Inflammatory macrophage treated with lipopolysaccharide for 1 hour (primary cell): ENCODE results near the gene PC.
A peak's percentile ranks its signal among the peaks of the same experiment; 100 is the strongest.
"Not testable (repeated sequence)": the region's sequence is repeated elsewhere in the genome, so short reads cannot be mapped to it uniquely, and the experiment has no call there.

Experiments
- DNase-seq, 2 donors: peaks; one replicate each; pipeline ENCODE4 v3.0.0-alpha.2; 2020 to 2022

The PC gene, protein sequence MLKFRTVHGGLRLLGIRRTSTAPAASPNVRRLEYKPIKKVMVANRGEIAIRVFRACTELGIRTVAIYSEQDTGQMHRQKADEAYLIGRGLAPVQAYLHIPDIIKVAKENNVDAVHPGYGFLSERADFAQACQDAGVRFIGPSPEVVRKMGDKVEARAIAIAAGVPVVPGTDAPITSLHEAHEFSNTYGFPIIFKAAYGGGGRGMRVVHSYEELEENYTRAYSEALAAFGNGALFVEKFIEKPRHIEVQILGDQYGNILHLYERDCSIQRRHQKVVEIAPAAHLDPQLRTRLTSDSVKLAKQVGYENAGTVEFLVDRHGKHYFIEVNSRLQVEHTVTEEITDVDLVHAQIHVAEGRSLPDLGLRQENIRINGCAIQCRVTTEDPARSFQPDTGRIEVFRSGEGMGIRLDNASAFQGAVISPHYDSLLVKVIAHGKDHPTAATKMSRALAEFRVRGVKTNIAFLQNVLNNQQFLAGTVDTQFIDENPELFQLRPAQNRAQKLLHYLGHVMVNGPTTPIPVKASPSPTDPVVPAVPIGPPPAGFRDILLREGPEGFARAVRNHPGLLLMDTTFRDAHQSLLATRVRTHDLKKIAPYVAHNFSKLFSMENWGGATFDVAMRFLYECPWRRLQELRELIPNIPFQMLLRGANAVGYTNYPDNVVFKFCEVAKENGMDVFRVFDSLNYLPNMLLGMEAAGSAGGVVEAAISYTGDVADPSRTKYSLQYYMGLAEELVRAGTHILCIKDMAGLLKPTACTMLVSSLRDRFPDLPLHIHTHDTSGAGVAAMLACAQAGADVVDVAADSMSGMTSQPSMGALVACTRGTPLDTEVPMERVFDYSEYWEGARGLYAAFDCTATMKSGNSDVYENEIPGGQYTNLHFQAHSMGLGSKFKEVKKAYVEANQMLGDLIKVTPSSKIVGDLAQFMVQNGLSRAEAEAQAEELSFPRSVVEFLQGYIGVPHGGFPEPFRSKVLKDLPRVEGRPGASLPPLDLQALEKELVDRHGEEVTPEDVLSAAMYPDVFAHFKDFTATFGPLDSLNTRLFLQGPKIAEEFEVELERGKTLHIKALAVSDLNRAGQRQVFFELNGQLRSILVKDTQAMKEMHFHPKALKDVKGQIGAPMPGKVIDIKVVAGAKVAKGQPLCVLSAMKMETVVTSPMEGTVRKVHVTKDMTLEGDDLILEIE

GRCh38 chr11:66958232-66958955, at the start of gene PC:
Gene PC, minus strand, starts transcription at chr11:66958383. Its CDS starts 86,224 bp downstream, at chr11:66872159.
- DNase-seq: peak; percentile 97 to 99

- peak; percentile 58 to 89 for DNase-seq
Measured at GRCh38 chr11:67007126-67007525, 48.9 kb upstream of the PC start.

GRCh38 chr11:67006029-67006884, 48.1 kb upstream of the PC start:
- no peak for DNase-seq

DNA sequence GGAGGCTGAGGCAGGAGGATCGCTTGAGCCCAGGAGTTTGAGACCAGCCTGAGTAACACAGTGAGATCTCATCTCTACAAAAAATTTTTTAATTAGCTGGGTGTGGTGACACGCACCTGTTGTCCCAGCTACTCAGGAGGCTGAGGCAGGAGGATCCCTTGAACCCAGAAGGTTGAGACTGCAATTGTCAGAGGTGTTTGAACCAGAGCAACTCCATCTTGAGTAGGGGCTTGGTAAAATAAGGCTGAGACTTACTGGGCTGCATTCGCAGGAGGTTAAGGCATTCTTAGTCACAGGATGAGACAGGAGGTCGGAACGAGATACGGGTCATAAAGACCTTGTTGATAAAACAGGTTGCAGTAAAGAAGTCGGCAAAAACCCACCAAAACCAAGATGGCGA, 47.0 kb upstream of the PC start:
- DNase-seq: not testable (repeated sequence)

DNA sequence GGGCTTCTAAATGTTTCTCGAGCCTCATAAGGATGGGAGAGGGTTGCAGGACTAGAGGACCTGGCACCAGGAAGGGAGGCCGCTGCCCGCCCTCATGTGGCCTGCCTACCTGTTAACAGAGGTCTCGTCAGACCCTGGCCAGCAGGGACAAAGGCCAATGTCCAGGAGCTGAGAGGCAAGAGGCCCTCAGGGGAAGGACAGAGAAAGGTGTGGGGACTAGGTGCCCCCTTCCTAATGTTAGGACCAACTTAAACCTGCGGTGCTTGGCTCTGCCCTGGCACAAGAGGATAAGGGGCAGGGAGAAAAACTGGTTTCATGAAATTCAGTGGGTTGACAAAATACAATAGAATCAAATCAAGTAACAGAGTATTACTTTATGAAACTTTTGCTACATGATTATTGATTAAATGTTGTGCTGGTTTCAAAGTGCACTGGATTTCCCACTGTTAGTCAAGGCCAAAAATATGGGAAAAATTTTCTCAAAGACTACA, 44.8 kb upstream of the PC start:
- no peak for DNase-seq

DNA sequence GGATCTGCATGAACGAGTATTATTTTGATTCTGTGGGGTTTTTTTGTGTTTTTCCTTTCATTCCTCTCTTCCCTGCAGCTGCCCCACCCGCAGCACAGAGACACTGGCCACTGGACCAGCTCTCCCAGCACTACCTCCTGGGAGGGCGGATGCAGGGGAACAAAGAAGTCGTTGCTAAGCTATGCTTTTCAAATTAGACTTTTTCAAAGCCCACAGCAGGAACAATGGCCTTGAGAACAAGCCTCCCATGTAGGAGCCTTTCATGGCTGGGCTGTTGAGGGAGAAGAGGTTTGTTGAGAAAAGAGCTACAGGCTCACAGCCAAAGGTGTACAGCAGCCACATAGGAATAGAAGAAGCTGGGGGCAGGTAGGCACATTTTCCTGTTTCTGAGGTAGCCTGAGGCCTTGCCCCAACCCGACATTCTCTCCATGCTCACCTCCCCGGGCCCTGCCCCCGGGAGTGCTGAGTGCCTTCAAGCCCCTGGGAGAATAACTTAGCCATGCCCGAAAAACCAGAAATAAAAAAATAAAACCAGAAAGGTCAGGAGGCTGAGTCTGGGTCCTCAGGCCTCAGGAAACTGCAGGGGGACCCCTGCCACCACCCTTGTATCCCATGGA, 44.2 kb upstream of the PC start:
- DNase-seq: no peak

DNA sequence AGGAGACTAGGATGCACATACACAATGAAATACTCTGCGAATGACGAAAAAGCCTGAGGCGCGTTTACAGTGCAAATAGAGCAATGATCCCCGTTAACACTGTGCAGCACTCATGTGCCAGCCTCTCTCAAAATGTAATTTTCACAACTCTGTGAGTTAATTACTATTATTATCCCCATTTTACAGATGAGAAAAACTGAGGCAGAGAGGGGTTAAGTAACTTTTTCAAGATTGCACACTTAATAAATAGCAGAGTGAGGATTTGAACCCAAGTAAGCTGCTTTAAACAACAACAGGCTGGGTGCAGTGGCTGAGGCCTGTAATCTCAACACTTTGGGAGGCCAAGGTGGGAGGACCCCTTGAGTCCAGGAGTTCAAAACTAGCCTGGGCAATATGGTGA, 43.1 kb upstream of the PC start:
- DNase-seq: no peak

DNA sequence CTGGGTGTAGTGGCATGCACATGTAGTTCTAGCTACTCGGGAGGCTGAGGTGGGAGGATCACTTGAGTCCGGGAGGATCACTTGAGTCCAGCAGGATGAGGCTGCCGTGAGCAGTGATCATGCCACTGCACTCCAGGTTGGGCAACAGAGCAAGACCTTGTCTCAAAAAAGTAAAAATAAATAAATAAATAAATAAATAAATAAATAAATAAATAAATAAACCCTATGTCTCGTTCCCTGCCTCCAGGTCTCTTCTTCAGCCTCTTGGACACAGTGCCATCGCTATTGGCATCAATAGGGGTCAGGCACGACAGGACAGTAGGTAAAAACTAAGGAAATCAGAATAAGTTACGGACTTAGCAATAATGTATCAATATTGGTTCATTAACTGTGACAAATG, 41.4 kb upstream of the PC start:
- no peak for DNase-seq

DNA sequence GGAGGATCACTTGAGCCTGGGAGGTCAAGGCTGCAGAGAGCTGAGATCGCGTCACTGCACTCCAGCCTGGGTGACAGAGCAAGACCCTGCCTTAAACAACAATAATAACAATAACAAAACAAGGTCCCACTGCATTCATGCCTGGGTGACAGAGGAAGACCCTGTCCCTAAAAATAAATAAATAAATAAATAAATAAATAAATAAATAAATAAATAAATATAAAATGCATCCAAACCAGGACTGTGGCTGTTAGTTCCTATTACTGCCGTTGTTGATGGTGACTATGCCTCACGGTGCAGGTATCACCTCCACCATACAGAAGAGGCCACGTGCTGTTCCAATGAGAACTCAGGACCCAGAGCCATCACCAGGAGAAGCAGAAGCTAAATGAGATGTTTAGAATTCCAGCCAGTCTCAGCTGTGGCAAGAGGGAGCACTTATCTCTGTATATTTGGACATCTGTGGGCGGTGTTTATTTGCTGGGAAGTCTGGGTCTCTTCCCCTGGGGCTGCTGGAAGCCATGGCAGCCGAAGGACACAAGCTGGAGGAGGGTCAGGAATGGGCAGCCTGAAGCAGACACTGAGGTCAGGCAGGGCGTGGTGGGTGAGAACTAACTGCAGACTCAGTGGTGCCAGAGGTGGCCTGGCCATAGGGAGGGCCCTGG, 38.6 kb upstream of the PC start:
- no peak for DNase-seq

DNA sequence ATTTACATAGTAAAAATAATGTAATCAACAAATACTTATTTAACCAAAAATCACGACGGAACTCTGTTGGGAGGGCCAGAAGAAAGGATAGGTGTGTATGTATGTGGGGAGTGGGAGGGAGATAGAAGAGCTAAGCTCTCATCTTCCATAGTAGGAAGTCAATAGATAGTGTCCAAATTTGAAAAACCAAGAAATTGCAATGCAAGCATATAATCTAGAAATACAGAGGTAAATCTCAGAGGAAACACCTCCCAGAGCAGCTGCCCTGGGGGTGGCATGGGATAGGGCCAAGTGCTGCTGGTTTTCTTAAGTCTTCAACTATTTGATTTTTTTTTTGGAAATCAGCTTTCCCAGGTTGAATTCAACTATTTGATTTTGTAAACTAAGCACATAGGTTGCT, 33.9 kb upstream of the PC start:
- no peak for DNase-seq

- not testable (repeated sequence) for DNase-seq
Measured at GRCh38 chr11:66989360-66989759, 31.2 kb upstream of the PC start.

- not testable (repeated sequence) for DNase-seq
Measured at GRCh38 chr11:66988741-66989140, 30.6 kb upstream of the PC start.

DNA sequence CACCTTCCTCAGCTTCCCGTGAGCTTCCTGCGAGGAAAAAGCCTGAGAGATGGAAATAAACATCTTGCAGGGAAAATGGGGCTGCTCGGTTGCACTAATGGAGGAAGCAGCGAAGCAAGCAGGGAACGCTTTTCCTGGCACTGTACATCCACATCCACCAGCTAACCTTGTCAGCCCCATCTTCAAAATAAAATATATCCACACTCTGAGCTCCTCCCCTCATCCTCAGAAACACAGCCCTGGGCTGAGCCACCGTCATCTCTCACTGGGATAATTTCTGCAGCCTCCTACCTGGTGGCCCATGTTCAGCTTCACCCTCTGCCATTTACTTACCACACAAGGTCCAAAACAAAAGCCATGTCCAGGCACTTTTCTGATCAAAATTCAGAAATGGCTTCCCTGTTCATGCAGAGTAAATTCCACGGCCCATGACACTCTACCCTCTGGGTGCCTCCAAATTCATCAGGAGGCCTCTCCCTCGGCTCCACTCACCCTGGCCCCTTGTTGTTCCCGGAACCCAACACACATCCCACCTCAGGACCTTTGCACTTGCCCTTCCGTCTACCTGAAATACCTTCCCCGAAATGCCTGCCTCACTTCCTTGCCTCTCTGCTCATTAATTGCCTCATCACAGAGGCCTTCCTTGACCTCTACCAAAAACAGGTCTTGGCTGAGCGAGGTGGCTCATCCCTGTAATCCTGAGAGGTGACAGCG, 29.9 kb upstream of the PC start:
- no peak for DNase-seq

DNA sequence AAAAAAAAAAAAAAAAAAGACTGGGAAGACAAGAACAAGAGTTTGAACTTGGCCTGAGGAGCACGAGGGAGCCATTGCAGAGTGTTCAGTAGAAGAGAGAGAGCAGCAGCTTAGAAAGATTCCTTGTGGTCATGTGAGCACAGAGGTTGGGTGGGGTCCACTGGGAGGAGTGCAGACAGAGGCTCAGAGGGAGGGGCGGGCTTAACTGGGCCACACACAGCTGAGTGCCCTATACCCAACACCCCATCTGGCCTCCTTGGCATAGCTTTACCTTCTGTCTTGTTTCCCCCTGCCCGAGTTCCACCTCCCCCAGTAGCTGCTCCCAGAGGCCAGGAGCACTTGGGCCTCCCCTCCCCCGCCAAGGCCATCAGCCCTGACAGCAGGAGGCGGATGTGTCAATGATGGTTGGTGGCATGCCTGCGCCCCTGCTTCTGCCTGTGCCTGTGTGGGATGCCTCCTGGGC, 29.0 kb upstream of the PC start:
- DNase-seq: peak in 1 of 2 donors; percentile 18

DNA sequence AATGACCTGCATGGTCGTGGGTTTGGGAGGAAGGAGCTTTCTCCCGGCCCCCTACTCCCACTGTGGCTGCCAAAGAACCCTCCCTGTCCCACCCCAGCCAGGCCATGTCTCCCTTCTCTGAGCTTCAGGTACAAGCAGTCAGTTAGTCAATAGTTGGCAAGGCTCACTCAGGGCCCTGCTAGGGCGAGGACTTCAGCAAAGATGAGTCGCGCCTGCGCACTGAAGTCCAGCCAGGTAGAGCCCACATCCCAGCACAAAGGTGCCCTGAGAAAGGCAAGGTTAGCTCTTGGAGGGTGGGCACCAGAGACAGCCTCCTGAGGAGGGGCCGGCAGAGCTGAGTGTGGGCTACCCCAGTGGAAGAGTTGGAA, 28.0 kb upstream of the PC start:
- DNase-seq: no peak

DNA sequence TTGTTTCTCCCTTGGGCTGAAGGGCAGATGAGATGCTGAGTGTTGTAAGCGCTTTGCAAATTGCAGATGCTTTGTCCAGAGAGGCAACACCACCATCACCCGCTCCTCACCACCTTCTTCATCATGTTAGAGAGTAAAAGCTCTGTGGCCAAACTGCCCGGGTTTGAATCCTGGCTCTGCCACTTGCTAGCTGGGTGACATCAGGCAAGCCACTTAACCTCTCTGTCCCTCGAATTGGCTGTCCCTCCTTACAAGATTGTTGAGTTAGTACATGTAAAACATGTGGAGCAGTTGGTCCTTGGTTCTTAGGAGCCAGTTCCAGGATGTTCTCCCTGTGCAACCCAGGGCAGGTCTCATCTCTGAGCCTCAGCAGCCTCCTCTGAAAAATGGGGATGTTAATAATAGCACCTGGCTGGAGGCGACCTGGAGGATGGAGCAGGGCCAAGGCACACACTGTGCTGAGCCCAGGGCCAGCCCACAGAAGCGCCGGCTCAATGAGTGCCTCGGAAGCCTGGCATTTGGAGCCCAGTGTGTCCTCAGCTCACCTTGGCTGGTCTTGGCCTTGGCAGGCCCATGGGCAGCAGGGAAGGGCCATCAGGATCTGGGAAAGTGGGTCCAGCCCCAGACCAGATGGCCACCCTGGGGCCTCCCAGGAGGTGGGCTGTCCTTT, 27.5 kb upstream of the PC start:
- no peak for DNase-seq

GRCh38 chr11:66983275-66983924, 25.2 kb upstream of the PC start:
- DNase-seq: no peak

GRCh38 chr11:66981976-66982578, 23.9 kb upstream of the PC start:
- peak; percentile 59 to 77 for DNase-seq
